ENCODE results near the gene PROKR1. TPM values are rescaled to one million over a fixed set of nuclear protein-coding genes. Genes with fewer than 3 reads are reported as not detected.

The PROKR1 gene
- total RNA-seq = under 0.01 TPM in 1 of 2 replicates, not detected in the other

DNA sequence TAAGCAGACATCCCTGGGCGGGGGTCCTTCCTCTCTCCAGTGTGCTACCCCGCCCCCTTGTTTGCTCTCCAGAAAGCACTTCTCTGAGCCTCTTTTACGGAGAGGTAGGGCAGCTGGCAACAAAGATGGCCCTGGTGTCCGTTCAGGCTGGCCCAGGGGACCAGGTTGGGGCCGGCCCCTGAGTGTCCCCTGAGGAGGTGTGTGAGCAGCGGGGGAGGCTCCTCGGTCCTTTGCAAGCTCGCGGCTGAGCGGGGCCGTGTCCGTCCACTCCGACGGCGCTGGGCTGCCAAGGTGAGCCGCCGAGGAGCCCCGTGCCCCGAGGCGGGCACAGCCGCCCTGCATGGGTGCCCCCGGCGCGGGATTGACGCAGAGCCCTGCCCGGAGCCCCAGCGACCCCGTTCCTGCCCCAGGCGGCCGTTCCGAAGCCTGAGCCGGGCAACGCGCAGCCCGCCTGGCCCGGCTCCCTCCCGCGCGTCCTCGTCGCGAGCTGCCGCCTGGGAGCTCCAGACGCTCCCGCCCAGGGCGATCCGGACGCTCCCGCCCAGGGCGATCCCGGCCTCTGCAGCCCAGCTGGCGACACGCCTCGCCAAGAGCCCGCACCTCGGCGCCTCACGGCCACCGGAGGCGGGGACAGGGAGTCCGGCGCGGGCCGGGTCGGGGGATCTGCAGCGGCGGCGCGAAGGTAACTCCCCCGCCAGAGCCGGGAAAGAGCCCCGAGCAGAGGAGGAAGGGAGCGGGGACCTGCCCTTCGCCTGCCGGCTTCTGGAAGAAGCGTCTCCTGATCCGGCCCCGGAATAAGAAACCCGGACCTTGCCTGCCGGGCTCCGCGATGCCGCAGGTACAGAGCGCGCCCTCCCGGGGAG is at the start of gene PROKR1:
Gene PROKR1 (plus strand): TSS at position 569 of the 863 bp plus-strand sequence. CDS start 2,243 bp downstream, outside the sequence.

Other genes starting within 250 kb of the PROKR1 start
- gene FBXO48, start 176.3 kb upstream of the PROKR1 start, total RNA-seq = 0.37 and 0.59 TPM in 2 replicates
- 3.1 and 4.0 TPM in 2 replicates for gene APLF, start 176.0 kb upstream of the PROKR1 start, total RNA-seq
- under 0.01 TPM in 1 of 2 replicates, not detected in the other for gene ARHGAP25, start 91.2 kb downstream of the PROKR1 start, total RNA-seq
- gene BMP10, start 227.8 kb downstream of the PROKR1 start, total RNA-seq = under 0.01 TPM in 1 of 2 replicates, not detected in the other

Measured in subcutaneous preadipocyte (primary cell).